ENCODE data around the gene SET. TPM values are rescaled to one million over a fixed set of nuclear protein-coding genes. Genes with fewer than 3 reads are reported as not detected.

The SET gene
- total and polyA plus RNA-seq, 2 of the 13 experiments (the other 11 are each of a cell fraction or from before 2014, with no cell fraction given): 94.2 to 611 TPM

GRCh38 chr9:128702445-128702948, 13.5 kb downstream of the SET start, which contains the start of gene PKN3 (continued):
- TF ChIP-seq IRF9 (CRISPR knock-in tag; IDR thresholded peaks at IDR 0.05; ENCODE audit: borderline replicate concordance) (no peak), IRF2 (CRISPR knock-in tag; IDR thresholded peaks at IDR 0.05) (0 out of 2 replicates have a peak, but pooled peaks have one; percentile 30), HDAC2 (CRISPR knock-in tag; IDR thresholded peaks at IDR 0.05) (no peak), U2AF1 (optimal IDR thresholded peaks at IDR 0.05; ENCODE audit: low read depth, low read length) (peak; percentile 21), ATF7-NPFF (CRISPR knock-in tag; IDR thresholded peaks at IDR 0.05; ENCODE audit: low read depth) (peak; percentile 62), ZBTB42 (CRISPR knock-in tag; IDR thresholded peaks at IDR 0.05) (0 out of 2 replicates have a peak, but pooled peaks have one; percentile 17), MAZ (IDR thresholded peaks at IDR 0.05; ENCODE audit: borderline replicate concordance, low read depth, low read length) (0 out of 2 replicates have a peak, but pooled peaks have one; percentile 42), MAZ (CRISPR knock-in tag; IDR thresholded peaks at IDR 0.05; ENCODE audit: low read depth) (peak; percentile 89), TRIM24 (CRISPR knock-in tag; IDR thresholded peaks at IDR 0.05) (no peak), ELF1 (CRISPR knock-in tag; IDR thresholded peaks at IDR 0.05) (peak; percentile 68), ZNF543 (CRISPR knock-in tag; IDR thresholded peaks at IDR 0.05) (0 out of 2 replicates have a peak, but pooled peaks have one; percentile 50), ZNF121 (CRISPR knock-in tag; IDR thresholded peaks at IDR 0.05) (peak; percentile 69), ZNF431 (CRISPR knock-in tag; IDR thresholded peaks at IDR 0.05; ENCODE audit: borderline replicate concordance, low read depth) (no peak), PHF8 (CRISPR knock-in tag; IDR thresholded peaks at IDR 0.05) (peak; percentile 81), UBTF (CRISPR knock-in tag; IDR thresholded peaks at IDR 0.05) (peak; percentile 72), ASH2L (IDR thresholded peaks at IDR 0.05; ENCODE audit: insufficient read length, low read depth, low read length) (peak; percentile 74), E2F5 (CRISPR knock-in tag; conservative IDR thresholded peaks at IDR 0.05) (peak; percentile 87), MEF2D (CRISPR knock-in tag; IDR thresholded peaks at IDR 0.05) (peak; percentile 56; the same call in 1 of the 2 replicates), SALL1 (CRISPR knock-in tag; IDR thresholded peaks at IDR 0.05) (peak; percentile 38; the same call in 1 of the 2 replicates), NKX3-1 (CRISPR knock-in tag; IDR thresholded peaks at IDR 0.05) (no peak), RARG (CRISPR knock-in tag; IDR thresholded peaks at IDR 0.05; ENCODE audit: low read depth) (no peak), ZNF788 (CRISPR knock-in tag; IDR thresholded peaks at IDR 0.05; ENCODE audit: borderline replicate concordance) (0 out of 2 replicates have a peak, but pooled peaks have one; percentile 33), ZNF33A (CRISPR knock-in tag; IDR thresholded peaks at IDR 0.05; ENCODE audit: borderline replicate concordance) (0 out of 2 replicates have a peak, but pooled peaks have one; percentile 51), ZNF326 (CRISPR knock-in tag; IDR thresholded peaks at IDR 0.05; ENCODE audit: borderline replicate concordance) (no peak), ZNF878 (CRISPR knock-in tag; IDR thresholded peaks at IDR 0.05) (peak; percentile 84; the same call in 1 of the 2 replicates)
